ENCODE results near the gene L3MBTL3. TPM values are rescaled to one million over a fixed set of nuclear protein-coding genes. Genes with fewer than 3 reads are reported as not detected.

The L3MBTL3 gene
- polyA plus RNA-seq, 2 of the 4 experiments (the other 2 are of a cell fraction) = 3.0 to 5.9 TPM

DNA sequence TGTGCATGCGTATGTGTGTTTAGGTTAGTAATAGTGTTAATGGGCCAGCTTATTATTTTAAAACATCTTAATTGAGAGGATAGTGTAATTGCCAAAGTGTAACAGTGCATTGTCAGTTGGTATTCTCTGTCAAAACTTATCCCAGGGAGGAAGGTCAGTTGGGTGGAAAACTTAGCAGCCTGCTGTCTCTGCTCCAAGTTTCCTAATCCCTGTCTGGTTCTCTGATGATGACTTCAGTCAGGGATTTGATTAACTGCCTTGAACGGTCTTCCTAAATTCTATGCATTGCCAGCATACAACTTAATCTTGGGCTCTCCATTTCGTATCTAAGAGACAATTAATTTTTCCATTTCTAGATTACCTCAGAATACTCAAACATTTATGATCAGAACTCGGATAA lies 51.1 kb downstream of the L3MBTL3 start:
- no peak overlapping the region for H3K4me2 ChIP-seq
- no peak overlapping the region for H3K4me3 ChIP-seq
- POLR2A ChIA-PET = no interaction called here
- no peaks in the 10 kb centered on the region for H3K4me1 ChIP-seq
- FAIRE-seq = no peak
- TF ChIP-seq TFCP2L1 (CRISPR knock-in tag; IDR thresholded peaks at IDR 0.05) (no peak), NPAS2 (CRISPR knock-in tag; IDR thresholded peaks at IDR 0.05; ENCODE audit: borderline replicate concordance) (no peak), NFE2L2 (conservative IDR thresholded peaks at IDR 0.05; ENCODE audit: low read length) (no peak), CEBPB (IDR thresholded peaks at IDR 0.05) (no peak), CBX2 (IDR thresholded peaks at IDR 0.05; ENCODE audit: borderline replicate concordance, low read depth) (no peak)
- TF ChIP-seq, protein P1, sequence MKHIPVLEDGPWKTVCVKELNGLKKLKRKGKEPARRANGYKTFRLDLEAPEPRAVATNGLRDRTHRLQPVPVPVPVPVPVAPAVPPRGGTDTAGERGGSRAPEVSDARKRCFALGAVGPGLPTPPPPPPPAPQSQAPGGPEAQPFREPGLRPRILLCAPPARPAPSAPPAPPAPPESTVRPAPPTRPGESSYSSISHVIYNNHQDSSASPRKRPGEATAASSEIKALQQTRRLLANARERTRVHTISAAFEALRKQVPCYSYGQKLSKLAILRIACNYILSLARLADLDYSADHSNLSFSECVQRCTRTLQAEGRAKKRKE (CRISPR knock-in tag; IDR thresholded peaks at IDR 0.05; ENCODE audit: low read depth) = no peak
- TF ChIP-seq, protein P2, sequence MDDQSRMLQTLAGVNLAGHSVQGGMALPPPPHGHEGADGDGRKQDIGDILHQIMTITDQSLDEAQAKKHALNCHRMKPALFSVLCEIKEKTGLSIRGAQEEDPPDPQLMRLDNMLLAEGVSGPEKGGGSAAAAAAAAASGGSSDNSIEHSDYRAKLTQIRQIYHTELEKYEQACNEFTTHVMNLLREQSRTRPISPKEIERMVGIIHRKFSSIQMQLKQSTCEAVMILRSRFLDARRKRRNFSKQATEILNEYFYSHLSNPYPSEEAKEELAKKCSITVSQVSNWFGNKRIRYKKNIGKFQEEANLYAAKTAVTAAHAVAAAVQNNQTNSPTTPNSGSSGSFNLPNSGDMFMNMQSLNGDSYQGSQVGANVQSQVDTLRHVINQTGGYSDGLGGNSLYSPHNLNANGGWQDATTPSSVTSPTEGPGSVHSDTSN (IDR thresholded peaks at IDR 0.05) = no peak
- H3K27ac ChIP-seq = no peak overlapping the region
- no peak for DNase-seq (ENCODE audit: low read depth in 1 of 2, low spot score in 1 of 2)
- CTCF ChIA-PET = no interaction called here
- WGBS (ENCODE audit: missing lambda C conversion rate) = 69% methylated on average over 4 of the region's 4 CpGs
- H3K9me3 ChIP-seq = no peaks in the 10 kb centered on the region
- no peak for ATAC-seq

DNA sequence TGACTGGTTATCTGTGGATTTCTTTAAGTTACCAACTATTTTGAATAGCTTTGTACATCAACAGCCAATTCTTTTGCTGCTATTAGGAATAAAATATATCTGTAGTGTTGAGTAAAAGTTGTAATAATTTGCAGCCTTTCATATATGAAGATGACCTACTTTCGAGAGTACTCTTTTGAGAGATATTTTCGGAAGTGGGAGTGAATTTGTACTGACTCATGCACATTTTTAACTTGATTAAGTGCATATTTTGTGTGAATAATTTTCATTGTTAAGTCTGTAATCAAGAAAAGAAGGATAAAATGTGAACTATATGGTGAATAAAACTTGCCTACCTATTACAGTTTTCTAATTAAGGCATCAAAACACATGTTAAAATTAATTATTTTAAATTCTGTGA lies 51.9 kb downstream of the L3MBTL3 start:
- Histone ChIP-seq H3K4me2 (no peak overlapping the region), H3K27ac (no peak overlapping the region), H3K4me1 (no peaks in the 10 kb centered on the region), H3K4me3 (no peak overlapping the region), H3K9me3 (no peaks in the 10 kb centered on the region)
- DNase-seq (ENCODE audit: low read depth in 1 of 2, low spot score in 1 of 2) = no peak
- CTCF ChIA-PET = no interaction called here
- POLR2A ChIA-PET = no interaction called here
- WGBS (ENCODE audit: missing lambda C conversion rate) = 87% methylated on average over 2 of the region's 2 CpGs
- no peak for TF ChIP-seq HEYL (CRISPR knock-in tag; IDR thresholded peaks at IDR 0.05)
- no peak for ATAC-seq
- no peak for FAIRE-seq

DNA sequence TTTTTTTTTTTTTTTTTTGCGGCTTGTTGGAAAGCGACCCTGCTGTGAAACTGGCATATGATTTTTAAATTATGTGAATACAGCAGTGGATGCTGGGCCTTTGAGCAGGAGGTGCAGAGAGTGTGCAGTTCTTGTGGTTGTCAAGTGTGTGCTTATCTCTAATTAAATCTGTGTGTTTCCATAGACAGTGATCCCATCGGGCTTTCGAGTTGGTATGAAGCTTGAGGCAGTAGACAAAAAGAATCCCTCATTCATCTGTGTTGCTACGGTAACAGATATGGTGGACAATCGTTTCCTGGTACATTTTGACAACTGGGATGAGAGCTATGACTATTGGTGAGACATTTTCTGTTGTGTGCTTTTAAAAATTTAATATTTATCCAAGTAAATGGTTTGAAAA lies 52.4 kb downstream of the L3MBTL3 start:
- FAIRE-seq (no peak), ATAC-seq (no peak), DNase-seq (ENCODE audit: low read depth in 1 of 2, low spot score in 1 of 2) (no peak)
- no peak overlapping the region for H3K4me3 ChIP-seq
- WGBS (ENCODE audit: missing lambda C conversion rate) = 89% methylated on average over 6 of the region's 6 CpGs
- no peaks in the 10 kb centered on the region for H3K9me3 ChIP-seq
- POLR2A ChIA-PET = no interaction called here
- TF ChIP-seq MYC (IDR thresholded peaks at IDR 0.05; ENCODE audit: borderline replicate concordance, low read length) (no peak), RAD21 (conservative IDR thresholded peaks at IDR 0.05 in 1 of 2, IDR thresholded peaks at IDR 0.05 in 1 of 2) (no peak), HDAC2 (IDR thresholded peaks at IDR 0.05) (no peak), JUN (IDR thresholded peaks at IDR 0.05) (no peak), FOSL2 (IDR thresholded peaks at IDR 0.05) (no peak), FOSL2 (CRISPR knock-in tag; IDR thresholded peaks at IDR 0.05) (no peak), EHF (CRISPR knock-in tag; IDR thresholded peaks at IDR 0.05) (no peak), MAZ (IDR thresholded peaks at IDR 0.05; ENCODE audit: borderline replicate concordance, low read depth, low read length) (no peak), ZNF302 (CRISPR knock-in tag; IDR thresholded peaks at IDR 0.05) (no peak), ESRRA (IDR thresholded peaks at IDR 0.05; ENCODE audit: borderline replicate concordance, low read length) (no peak), HOXA7 (CRISPR knock-in tag; IDR thresholded peaks at IDR 0.05) (no peak), SREBF2 (IDR thresholded peaks at IDR 0.05) (no peak), ZSCAN20 (CRISPR knock-in tag; IDR thresholded peaks at IDR 0.05) (no peak), NPAS2 (CRISPR knock-in tag; IDR thresholded peaks at IDR 0.05; ENCODE audit: borderline replicate concordance) (no peak), RFX5 (IDR thresholded peaks at IDR 0.05) (no peak), KDM5A (IDR thresholded peaks at IDR 0.05) (no peak), KDM1A (IDR thresholded peaks at IDR 0.05; ENCODE audit: low read depth) (no peak)
- TF ChIP-seq, protein P2 (IDR thresholded peaks at IDR 0.05) = no peak
- TF ChIP-seq, protein P3, sequence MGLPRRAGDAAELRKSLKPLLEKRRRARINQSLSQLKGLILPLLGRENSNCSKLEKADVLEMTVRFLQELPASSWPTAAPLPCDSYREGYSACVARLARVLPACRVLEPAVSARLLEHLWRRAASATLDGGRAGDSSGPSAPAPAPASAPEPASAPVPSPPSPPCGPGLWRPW (IDR thresholded peaks at IDR 0.05) = no peak
- TF ChIP-seq, protein P4, sequence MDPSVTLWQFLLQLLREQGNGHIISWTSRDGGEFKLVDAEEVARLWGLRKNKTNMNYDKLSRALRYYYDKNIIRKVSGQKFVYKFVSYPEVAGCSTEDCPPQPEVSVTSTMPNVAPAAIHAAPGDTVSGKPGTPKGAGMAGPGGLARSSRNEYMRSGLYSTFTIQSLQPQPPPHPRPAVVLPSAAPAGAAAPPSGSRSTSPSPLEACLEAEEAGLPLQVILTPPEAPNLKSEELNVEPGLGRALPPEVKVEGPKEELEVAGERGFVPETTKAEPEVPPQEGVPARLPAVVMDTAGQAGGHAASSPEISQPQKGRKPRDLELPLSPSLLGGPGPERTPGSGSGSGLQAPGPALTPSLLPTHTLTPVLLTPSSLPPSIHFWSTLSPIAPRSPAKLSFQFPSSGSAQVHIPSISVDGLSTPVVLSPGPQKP (IDR thresholded peaks at IDR 0.05; ENCODE audit: low read depth, low read length) = no peak
- TF ChIP-seq, protein P5, sequence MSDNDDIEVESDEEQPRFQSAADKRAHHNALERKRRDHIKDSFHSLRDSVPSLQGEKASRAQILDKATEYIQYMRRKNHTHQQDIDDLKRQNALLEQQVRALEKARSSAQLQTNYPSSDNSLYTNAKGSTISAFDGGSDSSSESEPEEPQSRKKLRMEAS (IDR thresholded peaks at IDR 0.05) = no peak
- no peak overlapping the region for H3K4me2 ChIP-seq
- CTCF ChIA-PET = no interaction called here
- H3K4me1 ChIP-seq = no peaks in the 10 kb centered on the region
- H3K27ac ChIP-seq = no peak overlapping the region

Data from A549 (cell line).